K562 (cell line): ENCODE results near the gene PAQR7. TPM values are rescaled to one million over a fixed set of nuclear protein-coding genes. Genes with fewer than 3 reads are reported as not detected.

ENCODE experiments used
- AFF1 ChIP-seq, 2 experiments: fragments of 450-650 bp; IDR thresholded peaks; 2 replicates each; pipeline ENCODE4 v1.6.1; 2018; ENCODE audit warnings: mild to moderate bottlenecking in 2 of 2, low read depth in 1 of 2; ENCODE audit not compliant: partially characterized antibody in 2 of 2
- ATF6 ChIP-seq: sonication (generic); formaldehyde crosslinking; IDR thresholded peaks from 2 replicates; pipeline ENCODE4 v1.4.0; 2020; ENCODE audit warnings: mild to moderate bottlenecking, missing genetic modification reagents
- CAMTA2 ChIP-seq: fragments of 250-450 bp; sonication (Bioruptor Pico); conservative IDR thresholded peaks from 2 replicates; pipeline ENCODE4 v1.5.1; 2022
- CXXC5 ChIP-seq: fragments of 250-450 bp; sonication (Bioruptor Pico); IDR thresholded peaks from 2 replicates; pipeline ENCODE4 v1.8.0; 2022; ENCODE audit warnings: inconsistent platforms, mild to moderate bottlenecking, moderate library complexity
- HLTF ChIP-seq: fragments of 450-650 bp; IDR thresholded peaks from 2 replicates; pipeline ENCODE4 v1.6.1; 2016
- POLR2AphosphoS5 ChIP-seq: IDR thresholded peaks from 2 replicates; pipeline ENCODE4 v1.6.1; 2011; ENCODE audit warnings: mild to moderate bottlenecking, low read depth, low read length, moderate library complexity; ENCODE audit not compliant: control insufficient read depth, insufficient read depth
- RFX5 ChIP-seq: IDR thresholded peaks from 2 replicates; pipeline ENCODE4 v1.6.1; 2011; ENCODE audit warnings: low read depth, mild to moderate bottlenecking, improper control_type of control experiment, low read length
- SNRNP70 ChIP-seq: fragments of 200-400 bp; formaldehyde crosslinking; optimal IDR thresholded peaks from 2 replicates; pipeline ENCODE3; 2017; ENCODE audit warnings: low read depth, low read length
- ZBTB5 ChIP-seq: fragments of 450-650 bp; IDR thresholded peaks from 2 replicates; pipeline ENCODE4 v1.6.1; 2017; ENCODE audit warnings: antibody characterized with exemption
- ZKSCAN8 ChIP-seq: fragments of 200-800 bp; sonication (Bioruptor generic); IDR thresholded peaks from 2 replicates; pipeline ENCODE4 v1.6.1; 2016; ENCODE audit warnings: missing genetic modification characterization, missing compliant biosample characterization
- polyA plus RNA-seq, 8 experiments: library from polyadenylated mRNA; depleted of rRNA in 4 of 8; stranded (reverse) in 5 of 8; unstranded in 3 of 8; fragments of >200 nt; fragmentation: Nextera tagmentation in 2 of 8; fragmentation: Illumina TruSeq in 1 of 8; extraction: Ambion mirVana in 2 of 8; extraction: Trizol in 1 of 8; gene quantifications; 2 replicates each; pipeline versions ENCODE4 v1.2.1 to v1.2.3, GENCODE V29; 2011 to 2014; ENCODE audit warnings: inconsistent platforms in 1 of 8, missing spikeins in 1 of 8
- total RNA-seq, 7 experiments: library from RNA; depleted of rRNA in 6 of 7; stranded (reverse); fragments of >200 nt in 6 of 7; fragmentation: Illumina TruSeq in 2 of 7; extraction: Trizol in 2 of 7; gene quantifications; 2 replicates each; pipeline versions ENCODE4 v1.2.1 to v1.2.3, GENCODE V29; 2011 to 2021; ENCODE audit warnings: low replicate concordance in 1 of 7

PAQR7 gene
- total and polyA plus RNA-seq, 9 of the 15 experiments (the other 6 are each of a cell fraction or from before 2014, with no cell fraction given) = 1.1 to 5.2 (median 2.6) TPM

GRCh38 chr1:25821112-25821476, 54.4 kb downstream of the PAQR7 start (continued):
- no peak for TF ChIP-seq ATF6 (CRISPR knock-in tag)
- TF ChIP-seq CXXC5 (CRISPR knock-in tag) = no peak
- no peak for TF ChIP-seq RFX5
- TF ChIP-seq ZBTB5 = no peak
- TF ChIP-seq CAMTA2 (CRISPR knock-in tag) = no peak
- no peak for TF ChIP-seq HLTF
- no peak for TF ChIP-seq POLR2AphosphoS5
- no peak for TF ChIP-seq AFF1 (IDR thresholded peaks at IDR 0.05; ENCODE audit: low read depth in 1 of 2, partially characterized antibody in 2 of 2)
- TF ChIP-seq ZKSCAN8 = no peak
- peak; percentile 11 for TF ChIP-seq SNRNP70
